NCI-H524 (cell line): Measurements from ENCODE around the gene DEFB123.
"Not testable (repeated sequence)": the region's sequence is repeated elsewhere in the genome, so short reads cannot be mapped to it uniquely, and the experiment has no call there.

Source experiments
- DNase-seq, 2 experiments: peaks; one replicate each; lab custom pipeline; 2025; lab: John Stamatoyannopoulos, UW

The DEFB123 gene, protein sequence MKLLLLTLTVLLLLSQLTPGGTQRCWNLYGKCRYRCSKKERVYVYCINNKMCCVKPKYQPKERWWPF

DNA sequence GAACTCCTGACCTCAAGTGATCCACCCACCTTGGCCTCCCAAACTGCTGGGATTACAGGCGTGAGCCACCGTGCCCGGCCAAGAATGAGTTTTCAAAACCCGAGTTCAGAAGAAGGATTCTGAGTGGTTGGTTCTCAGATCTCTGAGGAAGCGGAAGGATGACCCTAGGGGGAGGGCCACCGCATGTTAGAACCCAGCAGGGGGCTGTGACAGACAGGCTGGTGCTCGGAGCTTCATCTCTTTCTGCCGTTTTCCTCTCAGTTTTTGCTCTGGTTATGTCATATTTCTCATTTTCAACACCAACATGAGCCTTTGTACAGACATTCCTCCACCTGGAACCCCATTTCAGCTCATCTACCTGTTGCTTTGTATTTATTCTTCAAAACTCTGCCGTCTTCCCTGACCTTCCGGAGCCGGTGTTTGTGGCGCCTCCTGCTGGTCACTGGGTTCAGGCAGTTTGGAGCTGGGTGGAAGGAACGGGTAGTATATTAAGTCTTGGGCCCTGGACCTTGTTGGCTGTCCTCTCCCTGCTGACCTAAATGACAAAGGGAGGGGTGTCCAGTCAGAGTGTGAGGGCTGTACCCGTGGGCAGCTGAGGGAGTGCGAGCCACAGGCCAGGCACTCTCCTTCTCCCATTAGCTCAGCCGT, at the start of gene DEFB123:
Gene DEFB123, plus strand, starts transcription at position 621 of the 648 bp plus-strand sequence. CDS start 67 bp downstream, outside the sequence.
- no peak for DNase-seq

DNA sequence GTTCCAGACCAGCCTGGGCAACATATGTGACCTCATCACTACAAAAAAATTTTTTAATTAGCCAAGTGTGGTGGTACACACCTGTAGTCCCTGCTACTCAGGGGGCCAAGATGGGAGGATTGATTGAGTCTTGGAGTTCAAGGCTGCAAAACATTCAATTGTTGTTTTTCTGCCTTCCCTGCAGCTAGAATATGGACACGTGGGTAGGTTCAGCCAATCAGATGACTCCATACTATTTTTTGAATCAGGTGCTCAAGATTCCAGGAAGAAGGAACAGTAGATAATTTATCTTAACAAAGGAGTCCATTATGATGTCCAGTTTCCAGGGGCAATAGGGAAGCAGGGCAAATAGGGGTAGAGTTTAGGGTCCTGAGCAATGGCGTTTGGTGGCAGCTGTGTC, 47.6 kb upstream of the DEFB123 start:
- no peak for DNase-seq

DNA sequence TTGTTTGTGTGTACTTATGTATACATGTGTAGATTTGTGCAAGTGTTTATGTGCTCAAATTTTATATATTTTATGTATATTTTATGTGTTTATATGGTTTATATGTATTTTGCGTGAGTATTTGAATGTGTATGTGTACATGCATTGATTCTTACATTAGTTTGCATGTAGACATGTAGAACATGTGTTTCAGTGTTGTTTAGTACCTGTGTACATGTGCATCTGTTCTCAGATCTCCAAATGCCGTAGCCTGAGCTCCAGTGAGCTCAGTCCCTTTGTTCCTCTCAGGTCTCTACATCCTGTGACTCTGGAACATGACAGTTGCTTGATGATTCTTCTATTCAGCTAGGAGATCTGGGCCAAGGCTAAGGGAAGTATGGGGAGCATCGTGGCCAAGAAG, 45.5 kb upstream of the DEFB123 start:
- no peak for DNase-seq

DNA sequence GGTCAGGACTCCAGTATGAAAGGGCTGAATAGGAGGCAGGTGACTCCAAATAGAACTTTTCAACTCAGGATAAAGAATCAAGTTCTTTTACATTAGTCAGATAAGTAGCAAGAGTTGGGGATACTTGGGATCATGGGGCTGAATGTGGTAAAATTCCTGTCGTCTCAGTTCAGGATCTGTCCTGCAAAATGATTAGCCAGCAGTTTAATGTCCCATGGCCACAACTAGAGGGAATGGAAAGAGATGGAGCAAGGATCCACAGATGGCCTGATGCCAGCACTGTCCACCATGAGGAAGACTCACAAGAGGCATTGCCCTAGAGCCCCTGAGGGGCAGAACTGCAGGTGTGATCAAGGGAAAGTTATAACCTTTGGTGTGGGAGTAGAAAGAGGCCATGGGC, 36.5 kb upstream of the DEFB123 start:
- DNase-seq: no peak

DNA sequence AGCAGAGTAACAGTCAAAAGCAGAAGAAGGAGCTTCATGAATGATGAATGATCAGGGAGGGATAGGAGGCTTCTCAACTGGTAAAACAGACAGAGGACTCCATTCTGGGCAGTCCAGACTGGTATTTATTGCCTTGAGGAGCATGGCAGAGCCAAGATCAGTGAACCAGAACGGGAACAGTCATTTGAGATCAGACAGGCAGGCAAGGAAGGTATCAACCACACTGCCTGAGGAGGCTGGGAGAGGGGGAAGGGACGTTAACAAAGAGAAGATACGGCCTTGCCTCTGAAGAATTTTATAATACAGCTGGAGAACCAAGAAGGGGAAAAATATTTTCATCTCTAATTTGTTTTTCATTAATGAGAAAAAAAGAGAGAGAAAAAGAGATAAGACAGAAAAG, 34.3 kb upstream of the DEFB123 start, which contains the start of gene DEFB121:
Gene DEFB121, minus strand, starts transcription at position 101 of the 400 bp plus-strand sequence. Its CDS starts 63 bp downstream, at position 38.
- DNase-seq: no peak

DNA sequence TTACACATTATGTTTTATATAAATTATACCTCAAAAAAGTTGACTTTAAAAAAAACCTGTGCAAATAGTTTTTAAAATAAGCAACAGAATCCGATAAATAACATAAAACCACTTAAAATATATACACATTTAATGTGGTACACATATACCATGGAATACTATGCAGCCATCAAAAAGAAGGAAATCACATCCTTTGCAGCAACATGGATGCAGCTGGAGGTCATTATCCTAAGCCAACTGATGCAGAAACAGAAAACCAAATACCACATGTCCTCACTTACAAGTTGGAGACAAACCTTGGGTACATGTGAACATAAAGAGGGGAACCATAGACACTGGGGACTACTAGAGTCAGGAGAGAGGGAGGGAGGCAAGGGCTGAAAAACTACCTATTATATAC, 30.4 kb upstream of the DEFB123 start:
- DNase-seq: no peak

DNA sequence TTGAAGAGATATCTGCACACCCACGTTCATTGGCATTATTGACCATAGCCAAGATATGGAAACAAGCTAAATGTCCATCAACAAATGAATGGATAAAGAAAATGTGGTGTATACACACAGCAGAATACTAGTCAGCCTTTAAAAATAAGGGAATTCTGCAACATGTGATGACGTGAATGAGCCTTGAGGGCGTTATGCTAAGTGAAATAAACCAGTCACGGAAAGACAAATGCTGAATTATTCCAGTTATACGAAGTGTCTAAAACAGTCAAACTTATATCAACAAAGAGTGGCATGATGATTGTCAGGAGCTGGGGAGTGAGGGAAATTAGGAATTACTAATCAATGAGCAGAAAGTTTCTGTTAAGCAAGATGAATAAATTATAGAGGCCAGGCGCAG, 26.1 kb upstream of the DEFB123 start:
- DNase-seq: no peak

DNA sequence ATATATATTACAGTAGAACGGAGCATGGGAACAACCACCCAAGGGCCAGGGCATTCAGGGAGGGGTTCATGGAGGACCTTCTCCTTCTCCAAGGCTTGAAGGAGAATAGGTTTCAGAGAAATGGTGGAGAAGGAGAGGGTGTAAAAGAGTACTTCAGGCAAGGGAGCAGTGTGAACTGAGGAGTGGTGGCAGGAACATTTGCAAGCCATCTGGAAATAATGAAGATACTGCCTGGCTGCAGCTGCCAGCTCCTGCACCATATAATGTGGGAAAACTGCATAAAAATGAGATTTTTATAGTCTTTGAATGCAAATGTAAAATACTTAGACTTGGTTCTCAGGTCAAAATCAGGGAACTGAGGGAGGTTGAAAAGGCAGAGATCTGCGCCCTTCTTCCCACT, 24.8 kb upstream of the DEFB123 start:
- DNase-seq: no peak

DNA sequence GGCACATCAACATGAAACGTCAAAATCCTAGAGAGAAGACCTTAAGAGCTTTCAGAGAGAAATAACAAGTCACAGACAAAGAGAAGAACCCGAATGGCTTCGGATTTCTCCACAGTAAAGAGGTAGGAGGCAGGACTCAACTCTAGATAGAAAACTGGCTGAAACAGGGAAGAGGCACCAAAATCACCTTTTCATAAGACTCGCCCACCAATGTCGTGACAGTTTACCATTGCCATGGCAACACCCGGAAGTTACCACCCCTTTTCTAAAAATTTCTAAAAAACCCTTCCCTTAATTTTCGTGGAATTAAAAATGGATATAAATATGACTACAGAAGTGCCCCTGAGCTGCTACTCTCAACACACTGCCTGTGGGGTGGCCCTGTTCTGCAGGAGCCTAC, 22.1 kb upstream of the DEFB123 start:
- DNase-seq: no peak

DNA sequence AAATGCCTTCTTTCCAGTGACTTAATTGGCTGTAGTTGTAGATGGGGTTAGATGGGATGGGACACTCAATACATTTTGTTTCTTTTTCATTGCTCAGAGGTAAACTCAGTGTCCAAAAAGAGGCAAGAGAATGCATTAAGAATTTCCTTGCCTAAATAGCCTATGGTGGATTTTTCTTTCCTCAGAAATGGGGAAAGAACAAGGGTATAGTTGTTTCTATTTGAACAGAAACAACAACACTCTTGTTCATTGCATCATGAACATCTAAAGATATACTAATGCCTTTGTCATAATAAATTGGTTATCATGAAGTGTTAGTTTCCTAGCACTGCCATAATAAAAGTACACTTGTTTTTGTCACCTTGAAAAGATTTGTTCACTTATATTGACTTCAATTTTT, 14.6 kb upstream of the DEFB123 start:
- DNase-seq: no peak

DNA sequence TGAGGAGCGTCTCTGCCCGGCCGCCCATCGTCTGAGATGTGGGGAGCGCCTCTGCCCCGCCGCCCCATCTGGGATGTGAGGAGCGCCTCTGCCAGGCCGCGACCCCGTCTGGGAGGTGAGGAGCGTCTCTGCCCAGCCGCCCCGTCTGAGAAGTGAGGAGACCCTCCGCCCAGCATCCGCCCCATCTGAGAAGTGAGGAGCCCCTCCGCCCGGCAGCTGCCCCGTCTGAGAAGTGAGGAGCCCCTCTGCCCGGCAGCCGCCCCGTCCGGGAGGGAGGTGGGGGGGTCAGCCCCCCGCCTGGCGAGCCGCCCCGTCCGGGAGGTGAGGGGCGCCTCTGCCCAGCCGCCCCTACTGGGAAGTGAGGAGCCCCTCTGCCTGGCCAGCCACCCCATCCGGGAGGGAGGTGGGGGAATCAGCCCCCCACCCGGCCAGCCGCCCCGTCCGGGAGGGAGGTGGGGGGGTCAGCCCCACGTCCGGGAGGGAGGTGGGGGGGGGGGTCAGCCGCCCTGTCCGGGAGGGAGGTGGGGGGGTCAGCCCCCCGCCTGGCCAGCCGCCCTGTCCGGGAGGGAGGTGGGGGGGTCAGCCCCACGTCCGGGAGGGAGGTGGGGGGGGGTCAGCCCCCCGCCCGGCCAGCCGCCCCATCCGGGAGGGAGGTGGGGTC, 13.4 kb upstream of the DEFB123 start:
- not testable (repeated sequence) for DNase-seq

DNA sequence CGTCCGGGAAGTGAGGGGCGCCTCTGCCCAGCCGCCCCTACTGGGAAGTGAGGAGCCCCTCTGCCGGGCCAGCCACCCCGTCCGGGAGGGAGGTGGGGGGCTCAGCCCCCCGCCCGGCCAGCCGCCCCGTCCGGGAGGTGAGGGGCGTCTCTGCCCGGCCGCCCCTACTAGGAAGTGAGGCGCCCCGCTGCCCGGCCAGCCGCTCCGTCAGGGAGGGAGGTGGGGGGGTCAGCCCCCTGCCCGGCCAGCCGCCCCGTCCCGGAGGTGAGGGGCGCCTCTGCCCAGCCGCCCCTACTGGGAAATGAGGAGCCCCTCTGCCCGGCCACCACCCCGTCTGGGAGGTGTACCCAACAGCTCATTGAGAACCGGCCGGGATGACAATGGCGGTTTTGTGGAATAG, 12.9 kb upstream of the DEFB123 start:
- DNase-seq: not testable (repeated sequence)

DNA sequence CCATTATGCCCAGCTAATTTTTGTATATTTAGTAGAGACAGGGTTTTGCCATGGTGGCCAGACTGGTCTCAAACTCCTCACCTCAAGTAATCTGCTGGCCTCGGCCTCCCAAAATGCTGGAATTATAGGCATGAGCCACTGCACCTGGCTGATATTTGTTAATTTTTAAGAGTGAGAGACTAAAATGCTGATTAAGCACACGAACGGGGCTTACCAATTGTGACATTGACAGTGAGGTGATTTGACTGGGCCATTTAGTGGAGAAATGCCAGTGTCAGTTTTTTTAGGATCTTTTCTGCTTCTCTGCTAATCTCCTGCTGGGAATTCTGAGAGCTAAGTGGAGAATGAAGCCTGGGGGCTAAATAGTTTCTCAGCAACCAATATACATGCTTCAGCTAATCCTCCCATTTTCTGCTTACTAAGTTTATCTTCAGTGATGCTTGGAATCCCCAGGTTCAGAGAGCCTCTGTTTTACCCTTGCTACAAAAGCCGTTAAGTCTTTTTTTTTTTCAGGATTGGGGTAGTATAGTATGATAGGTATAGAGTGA, 9.8 kb upstream of the DEFB123 start:
- DNase-seq: no peak

DNA sequence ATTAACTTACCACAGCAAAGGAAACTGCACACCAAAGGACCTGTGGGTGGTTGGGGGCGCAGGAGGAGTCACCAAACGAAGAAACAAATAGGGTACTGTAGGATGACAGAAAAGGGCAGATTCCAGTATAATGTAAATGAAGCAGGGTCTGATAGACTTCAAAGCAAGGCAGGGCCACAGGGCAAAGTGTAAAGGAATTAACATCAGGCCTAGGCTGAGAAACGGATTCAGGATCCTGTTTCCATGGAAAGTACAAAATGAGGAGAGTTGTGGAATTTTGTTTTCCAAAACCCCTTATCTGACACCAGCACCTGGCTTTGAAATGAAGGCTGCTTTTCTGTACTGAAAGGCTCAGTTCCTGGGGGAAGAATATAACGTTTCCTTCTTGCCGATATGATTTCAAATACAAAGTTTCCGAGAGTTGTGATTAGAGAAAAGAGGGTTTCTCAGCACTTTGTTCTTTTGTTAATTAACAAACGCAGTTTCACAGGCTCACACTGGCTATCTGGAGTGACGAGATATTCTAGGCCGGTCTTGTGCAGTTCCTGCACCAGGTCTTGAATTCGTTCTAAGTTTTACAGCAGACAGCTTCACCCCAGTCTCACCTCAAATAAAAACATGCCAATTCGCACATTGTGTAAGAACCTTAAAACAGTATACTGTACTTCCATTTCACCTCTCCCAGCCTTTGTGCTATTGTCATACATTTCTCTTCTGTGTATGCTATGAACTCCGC, 5.8 kb downstream of the DEFB123 start:
- no peak for DNase-seq

DNA sequence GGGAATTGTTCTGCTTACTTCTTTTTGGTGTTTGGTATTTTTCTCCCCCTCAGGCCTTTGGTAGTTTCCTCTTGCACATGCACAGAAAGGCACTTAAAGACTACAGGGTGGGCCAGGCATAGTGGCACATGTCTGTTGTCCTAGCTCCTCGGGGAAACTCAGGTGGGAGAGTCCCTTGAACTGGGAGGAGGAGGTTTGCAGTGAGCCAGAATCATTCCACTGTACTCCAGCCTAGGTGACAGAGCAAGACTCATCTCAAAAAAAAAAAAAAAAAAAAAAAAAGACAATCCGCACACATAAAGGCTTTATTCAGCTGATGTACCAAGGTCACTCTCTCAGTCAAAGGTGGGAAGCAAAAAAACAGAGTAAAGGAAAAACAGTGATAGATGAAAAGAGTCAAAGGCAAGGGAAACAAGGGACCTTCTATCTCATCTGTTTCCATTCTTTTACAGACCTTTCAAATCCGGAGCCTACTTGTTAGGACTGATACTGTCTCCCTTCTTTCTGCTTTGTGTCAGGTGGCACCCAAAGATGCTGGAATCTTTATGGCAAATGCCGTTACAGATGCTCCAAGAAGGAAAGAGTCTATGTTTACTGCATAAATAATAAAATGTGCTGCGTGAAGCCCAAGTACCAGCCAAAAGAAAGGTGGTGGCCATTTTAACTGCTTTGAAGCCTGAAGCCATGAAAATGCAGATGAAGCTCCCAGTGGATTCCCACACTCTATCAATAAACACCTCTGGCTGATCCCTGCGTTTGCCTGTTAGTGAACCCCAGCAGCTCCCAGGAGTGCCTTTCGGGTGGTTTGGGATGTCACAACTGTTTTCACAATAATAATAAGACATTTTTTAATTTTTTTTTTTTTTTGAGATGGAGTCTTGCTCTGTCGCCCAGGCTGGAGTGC, 9.3 kb downstream of the DEFB123 start:
- no peak for DNase-seq

DNA sequence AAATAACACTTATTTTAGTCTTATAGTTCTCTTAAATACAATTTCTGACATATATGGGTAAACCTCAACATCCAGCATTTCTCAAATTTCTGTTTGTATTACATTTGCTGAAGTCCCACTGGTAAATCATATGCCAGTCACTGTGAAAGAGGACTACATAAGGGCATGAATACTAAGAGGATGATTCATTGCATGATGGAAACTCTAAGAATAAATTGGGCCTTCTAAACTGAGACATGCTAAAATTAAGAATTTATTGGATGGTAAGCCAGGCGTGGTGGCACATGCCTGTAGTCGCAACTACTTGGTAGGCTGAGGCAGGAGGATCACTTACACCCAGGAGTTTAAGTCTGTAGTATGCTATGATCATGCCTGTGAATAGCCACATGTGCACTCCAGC, 12.1 kb downstream of the DEFB123 start:
- DNase-seq: no peak

DNA sequence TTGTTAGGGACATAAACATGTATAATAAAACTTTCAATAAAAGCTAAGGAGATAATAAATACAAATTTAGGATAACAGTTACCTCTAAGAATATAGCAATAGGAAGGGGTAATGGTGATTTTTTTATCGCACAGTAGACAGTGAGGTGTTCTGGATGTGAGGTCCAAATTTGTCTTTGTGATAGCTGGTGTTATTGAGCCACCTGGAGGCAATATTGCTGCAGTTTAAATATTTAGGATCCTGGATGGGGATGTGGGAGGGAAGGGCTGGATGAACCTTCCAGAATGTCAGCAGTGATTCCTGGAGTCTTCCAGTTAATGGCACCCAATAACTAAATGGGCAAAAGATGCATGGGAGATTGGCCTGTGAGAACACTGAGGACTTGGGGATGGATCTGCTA, 13.9 kb downstream of the DEFB123 start:
- DNase-seq: no peak

DNA sequence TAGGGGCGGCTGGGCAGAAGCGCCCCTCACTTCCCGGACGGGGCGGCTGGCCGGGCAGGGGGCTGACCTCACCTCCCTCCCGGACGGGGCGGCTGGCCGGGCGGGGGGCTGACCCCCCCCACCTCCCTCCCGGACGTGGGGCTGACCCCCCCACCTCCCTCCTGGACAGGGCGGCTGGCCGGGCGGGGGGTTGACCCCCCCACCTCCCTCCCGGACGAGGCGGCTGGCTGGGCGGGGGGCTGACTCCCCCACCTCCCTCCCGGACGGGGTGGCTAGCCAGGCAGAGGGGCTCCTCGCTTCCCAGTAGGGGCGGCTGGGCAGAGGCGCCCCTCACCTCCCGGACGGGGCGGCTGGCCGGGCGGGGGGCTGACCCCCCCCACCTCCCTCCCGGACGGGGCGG, 30.5 kb downstream of the DEFB123 start:
- not testable (repeated sequence) for DNase-seq

DNA sequence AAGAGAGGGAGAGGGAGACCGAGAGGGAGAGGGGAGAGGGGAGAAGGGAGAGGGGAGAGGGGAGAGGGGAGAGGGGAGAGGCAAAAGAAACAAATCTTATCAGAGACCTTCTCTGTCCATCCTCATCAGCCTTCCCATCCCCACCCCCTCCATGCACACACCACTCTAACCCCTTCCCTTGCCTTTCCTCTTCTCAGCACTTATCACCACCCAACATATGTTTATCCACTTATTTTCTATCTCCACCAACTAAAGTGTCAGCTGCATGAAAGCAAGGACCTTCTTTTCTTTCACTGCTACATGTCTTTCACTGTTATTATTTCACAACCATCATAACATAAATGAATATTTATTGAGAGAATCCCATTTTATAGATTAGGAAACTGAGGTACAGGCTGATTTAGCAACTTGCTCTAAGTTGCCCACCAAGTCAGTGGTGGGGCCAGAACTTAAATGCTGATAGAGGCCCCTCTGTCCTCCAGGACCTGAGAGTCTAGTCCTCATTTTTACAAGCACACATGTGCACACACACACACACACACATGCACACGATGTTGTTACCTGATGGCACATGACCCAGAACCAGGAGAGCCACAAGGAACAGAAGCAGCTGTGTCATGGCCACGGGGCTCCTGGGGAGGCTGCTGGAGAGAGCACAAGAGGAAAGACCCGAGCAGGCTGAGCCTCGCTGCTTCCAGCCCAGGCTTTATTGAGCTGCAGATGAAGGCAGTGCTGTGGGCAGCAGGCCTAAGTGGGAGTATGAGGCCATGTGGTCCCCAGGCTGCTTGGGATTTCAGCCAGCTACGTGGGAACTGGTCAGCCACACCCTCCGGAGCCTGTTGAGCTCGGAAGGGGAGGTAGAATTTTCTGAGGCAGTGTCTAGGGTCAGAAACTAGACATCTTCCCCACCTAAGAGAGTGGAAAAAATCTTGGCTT, 32.2 kb downstream of the DEFB123 start:
- DNase-seq: no peak

DNA sequence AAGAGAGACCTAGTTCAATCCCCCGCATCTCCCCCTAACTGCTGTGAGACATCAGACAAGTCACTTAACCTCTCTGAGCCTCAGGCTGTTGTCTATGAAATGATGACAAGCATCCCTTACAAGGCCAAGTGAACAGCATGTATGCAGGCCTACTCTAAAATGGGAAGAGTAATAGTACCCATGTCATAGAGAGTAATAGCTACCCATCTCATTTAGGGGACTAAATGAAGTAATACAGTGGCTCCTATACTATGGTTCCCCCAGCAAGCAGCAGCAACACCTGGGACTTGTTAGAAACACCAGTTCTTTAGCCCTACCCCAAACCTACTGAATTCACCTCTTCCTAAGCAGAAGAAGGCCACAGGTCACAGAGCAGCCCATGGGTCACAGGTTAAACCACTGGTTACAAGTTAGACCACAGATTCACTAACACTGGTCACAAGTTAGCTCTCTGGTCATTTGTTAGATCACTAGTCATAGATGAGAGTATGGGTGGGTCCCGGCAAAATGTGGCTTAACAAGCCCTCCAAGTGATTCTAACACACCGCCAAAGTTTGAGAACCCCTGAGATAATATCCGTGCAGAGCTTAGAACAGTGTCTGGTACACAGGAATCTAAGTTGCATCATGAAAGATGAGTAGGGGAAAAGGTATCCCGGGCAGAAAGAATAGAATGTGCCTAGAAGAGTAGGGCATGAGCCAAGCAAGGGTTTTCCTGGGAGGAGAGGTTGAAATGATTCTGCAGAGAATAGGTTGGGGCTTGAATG, 33.1 kb downstream of the DEFB123 start:
- DNase-seq: no peak
